CD14-positive monocyte (primary cell): Measurements from ENCODE around the gene URAD. TPM values are rescaled to one million over a fixed set of nuclear protein-coding genes. Genes with fewer than 3 reads are reported as not detected.

ENCODE experiments used
- DNase-seq, 3 donors: peaks; one replicate each; pipeline ENCODE4 v3.0.0-alpha.2; 2011 to 2022
- H2AFZ ChIP-seq: 2 replicates; pipeline ENCODE4 v1.6.0; 2012; ENCODE audit warnings: mild to moderate bottlenecking, low read depth, low read length, inconsistent platforms; ENCODE audit not compliant: insufficient read depth, poor library complexity, severe bottlenecking
- H3K27ac ChIP-seq, 2 donors: 1 replicate in 1 of 2; 2 replicates in 1 of 2; pipeline ENCODE4 v1.5.1; 2012 to 2013; ENCODE audit warnings: low read length in 2 of 2, control low read depth in 1 of 2, inconsistent platforms in 1 of 2, low read depth in 1 of 2, mild to moderate bottlenecking in 1 of 2
- H3K27me3 ChIP-seq, 2 donors: one replicate each; pipeline versions ENCODE4 v1.6.0 to v1.6.1; 2011 to 2013; ENCODE audit warnings: low read length in 2 of 2; ENCODE audit not compliant: control insufficient read depth in 2 of 2, insufficient read depth in 2 of 2
- H3K36me3 ChIP-seq, 2 donors: replicated peaks in 1 of 2; 1 replicate in 1 of 2; 2 replicates in 1 of 2; pipeline versions ENCODE4 v1.5.1 to v1.6.1; 2012 to 2013; ENCODE audit warnings: low read length in 2 of 2, control low read depth in 1 of 2, inconsistent platforms in 1 of 2, mild to moderate bottlenecking in 1 of 2; ENCODE audit not compliant: insufficient read depth in 2 of 2, control insufficient read depth in 1 of 2
- H3K4me1 ChIP-seq, 2 donors: 1 replicate in 1 of 2; 2 replicates in 1 of 2; pipeline versions ENCODE4 v1.5.1 to v1.6.1; 2012 to 2013; ENCODE audit warnings: low read length in 2 of 2, control low read depth in 1 of 2, inconsistent platforms in 1 of 2, mild to moderate bottlenecking in 1 of 2, moderate library complexity in 1 of 2; ENCODE audit not compliant: insufficient read depth in 2 of 2, control insufficient read depth in 1 of 2
- H3K4me2 ChIP-seq: replicated peaks from 2 replicates; pipeline ENCODE3; 2012; ENCODE audit warnings: low read length, moderate library complexity, mild to moderate bottlenecking; ENCODE audit not compliant: poor library complexity, severe bottlenecking; ENCODE audit errors: extremely low read depth
- H3K4me3 ChIP-seq, 3 experiments: fragments of 200-600 bp in 1 of 3; sonication (generic) in 1 of 3; replicated peaks in 1 of 3; 1 replicate in 2 of 3; 2 replicates in 1 of 3; pipeline ENCODE4 v1.5.1; 2011 to 2013; ENCODE audit warnings: low read length in 3 of 3, mild to moderate bottlenecking in 3 of 3, control low read depth in 2 of 3, low read depth in 2 of 3, inconsistent platforms in 1 of 3, moderate library complexity in 1 of 3
- H3K79me2 ChIP-seq: 2 replicates; pipeline ENCODE4 v1.6.0; 2012; ENCODE audit warnings: mild to moderate bottlenecking, control low read depth, inconsistent platforms, low read length, moderate library complexity; ENCODE audit not compliant: insufficient read depth
- H3K9ac ChIP-seq: 2 replicates; pipeline ENCODE4 v1.6.0; 2017; ENCODE audit warnings: low read length, mild to moderate bottlenecking; ENCODE audit not compliant: insufficient read depth, poor library complexity, severe bottlenecking
- H3K9me3 ChIP-seq, 2 donors: replicated peaks in 1 of 2; 1 replicate in 1 of 2; 2 replicates in 1 of 2; pipeline versions ENCODE4 v1.5.1 to v1.6.1; 2012 to 2013; ENCODE audit warnings: low read length in 2 of 2, control low read depth in 1 of 2; ENCODE audit not compliant: control insufficient read depth in 1 of 2, insufficient read depth in 1 of 2
- H4K20me1 ChIP-seq: 2 replicates; pipeline ENCODE4 v1.6.0; 2012; ENCODE audit warnings: mild to moderate bottlenecking, low read length, control low read depth, moderate library complexity; ENCODE audit not compliant: insufficient read depth
- H3K27ac Mint-ChIP-seq, 7 donors: one replicate each; pipeline ENCODE4 v1.8.0; 2020; ENCODE audit warnings: mild to moderate bottlenecking in 7 of 7, mixed read lengths in 7 of 7, moderate library complexity in 6 of 7, inconsistent platforms in 2 of 7
- H3K27me3 Mint-ChIP-seq, 3 donors: one replicate each; pipeline ENCODE4 v1.8.0; 2021 to 2022; ENCODE audit warnings: low read depth in 3 of 3, mild to moderate bottlenecking in 3 of 3, mixed read lengths in 3 of 3, moderate library complexity in 3 of 3, inconsistent platforms in 1 of 3
- H3K36me3 Mint-ChIP-seq, 2 donors: one replicate each; pipeline ENCODE4 v1.8.0; 2020; ENCODE audit warnings: mixed read lengths in 2 of 2, inconsistent platforms in 1 of 2, mild to moderate bottlenecking in 1 of 2
- H3K4me1 Mint-ChIP-seq: one replicate; pipeline ENCODE4 v1.8.0; 2020; ENCODE audit warnings: mild to moderate bottlenecking, mixed read lengths
- H3K4me3 Mint-ChIP-seq, 2 donors: one replicate each; pipeline ENCODE4 v1.8.0; 2020; ENCODE audit warnings: mild to moderate bottlenecking in 2 of 2, mixed read lengths in 2 of 2, moderate library complexity in 1 of 2
- H3K9me3 Mint-ChIP-seq, 7 donors: one replicate each; pipeline ENCODE4 v1.8.0; 2020 to 2022; ENCODE audit warnings: mixed read lengths in 7 of 7, mild to moderate bottlenecking in 6 of 7, moderate library complexity in 6 of 7, inconsistent platforms in 2 of 7
- CTCF ChIP-seq: fragments of 200-600 bp; IDR thresholded peaks from one replicate; pipeline ENCODE4 v1.8.0; 2022; ENCODE audit warnings: antibody characterized with exemption, mild to moderate bottlenecking
- WGBS: methylation state at CpG from one replicate; pipeline ENCODE4 v1.1.5; 2013; ENCODE audit warnings: missing lambda C conversion rate; ENCODE audit not compliant: insufficient coverage; 5-methylcytosine and 5-hydroxymethylcytosine counted together
- intact Hi-C, 2 donors: fragments of 100-400 bp; cut with micrococcal nuclease; formaldehyde crosslinking; loops; one replicate each; pipeline versions ENCODE4 v1.15.0 to v1.15.1; 2023
- polyA plus RNA-seq, 3 donors: library from polyadenylated mRNA; depleted of rRNA in 1 of 3; unstranded in 2 of 3; stranded (reverse) in 1 of 3; fragments of 300-500 nt in 2 of 3; fragments of >200 nt in 1 of 3; fragmentation: Illumina TruSeq in 2 of 3; gene quantifications; 1 replicate in 2 of 3; 2 replicates in 1 of 3; pipeline ENCODE4 v1.2.3, GENCODE V29; 2012 to 2021

The URAD gene
- polyA plus RNA-seq, 3 donors, result 0.12 TPM; not detected in 2

GRCh38 chr13:27933580-27934328 lies 54.7 kb downstream of the URAD start:
- Mint-ChIP-seq H3K9me3 (peaks cover 0 to 11% (median 8%) of the 10 kb centered on the region in 7 donors), H3K27ac (no peak overlapping the region), H3K4me1 (no peaks in the 10 kb centered on the region), H3K4me3 (peak overlapping the region in 1 of 2 donors; percentile 7), H3K27me3 (peaks cover 47 to 55% (median 55%) of the 10 kb centered on the region in 3 donors), H3K36me3 (no peaks in the 10 kb centered on the region)
- Histone ChIP-seq H3K27ac (no peak overlapping the region), H3K4me1 (no peaks in the 10 kb centered on the region), H3K4me2 (no peak overlapping the region), H3K36me3 (no peaks in the 10 kb centered on the region), H4K20me1 (no peaks in the 10 kb centered on the region), H3K4me3 (no peak overlapping the region), H3K27me3 (peaks cover 33 to 54% of the 10 kb centered on the region in 2 donors), H3K9ac (no peak overlapping the region), H2AFZ (no peak overlapping the region), H3K9me3 (peaks cover 0 to 17% of the 10 kb centered on the region in 2 donors), H3K79me2 (no peaks in the 10 kb centered on the region)
- WGBS, result no CpG with 5 or more reads among the region's 2 CpGs
- DNase-seq, result no peak
- no peak for TF ChIP-seq CTCF
- intact Hi-C loops, result no loop called here

DNA sequence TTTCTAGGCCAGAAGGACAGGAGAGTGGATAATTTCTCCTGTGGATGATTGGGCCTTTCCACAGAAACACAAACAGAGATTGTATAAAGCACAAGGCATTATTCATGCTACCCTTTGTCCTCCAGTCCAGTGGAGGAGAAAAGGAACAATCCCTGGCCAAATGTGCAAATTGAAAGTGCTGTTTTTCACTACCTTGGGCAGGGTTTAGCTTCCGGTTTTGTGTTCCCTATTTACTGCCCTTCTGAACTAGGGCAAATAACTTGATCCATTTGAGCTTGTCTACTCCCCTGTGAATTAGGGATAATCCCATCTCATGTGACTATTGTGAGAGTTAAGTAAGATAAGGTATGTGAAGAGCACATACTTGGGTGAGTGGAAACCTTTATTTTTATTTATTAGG lies 55.4 kb downstream of the URAD start:
- intact Hi-C loops, result no loop called here
- no CpG with 5 or more reads among the region's 1 CpG for WGBS
- Mint-ChIP-seq H3K27me3 (peaks cover 53 to 62% (median 61%) of the 10 kb centered on the region in 3 donors), H3K4me3 (no peak overlapping the region), H3K9me3 (peaks cover 0 to 18% (median 9%) of the 10 kb centered on the region in 7 donors), H3K36me3 (peaks cover 0 to 1% of the 10 kb centered on the region in 2 donors), H3K4me1 (no peaks in the 10 kb centered on the region), H3K27ac (no peak overlapping the region)
- no peak for DNase-seq
- no peaks in the 10 kb centered on the region for H4K20me1 ChIP-seq
- H3K4me3 ChIP-seq, result no peak overlapping the region
- no peaks in the 10 kb centered on the region for H3K4me1 ChIP-seq
- H3K9ac ChIP-seq, result no peak overlapping the region
- no peak for TF ChIP-seq CTCF
- no peak overlapping the region for H3K27ac ChIP-seq
- H3K79me2 ChIP-seq, result no peaks in the 10 kb centered on the region
- peaks cover 39 to 60% of the 10 kb centered on the region in 2 donors for H3K27me3 ChIP-seq
- peaks cover 0 to 23% of the 10 kb centered on the region in 2 donors for H3K9me3 ChIP-seq
- no peak overlapping the region for H2AFZ ChIP-seq
- H3K36me3 ChIP-seq, result no peaks in the 10 kb centered on the region
- H3K4me2 ChIP-seq, result no peak overlapping the region
